ENCODE results near the gene NRIP2.
A peak's percentile ranks its signal among the peaks of the same experiment; 100 is the strongest.
"Not testable (repeated sequence)": the region's sequence is repeated elsewhere in the genome, so short reads cannot be mapped to it uniquely, and the experiment has no call there.

The NRIP2 gene

GRCh38 chr12:2834581-2835491, at the start of gene NRIP2:
TSS of gene NRIP2 (minus strand) at chr12:2835035. CDS start at chr12:2834983, 52 bp downstream.
- DNase-seq: no peak

DNA sequence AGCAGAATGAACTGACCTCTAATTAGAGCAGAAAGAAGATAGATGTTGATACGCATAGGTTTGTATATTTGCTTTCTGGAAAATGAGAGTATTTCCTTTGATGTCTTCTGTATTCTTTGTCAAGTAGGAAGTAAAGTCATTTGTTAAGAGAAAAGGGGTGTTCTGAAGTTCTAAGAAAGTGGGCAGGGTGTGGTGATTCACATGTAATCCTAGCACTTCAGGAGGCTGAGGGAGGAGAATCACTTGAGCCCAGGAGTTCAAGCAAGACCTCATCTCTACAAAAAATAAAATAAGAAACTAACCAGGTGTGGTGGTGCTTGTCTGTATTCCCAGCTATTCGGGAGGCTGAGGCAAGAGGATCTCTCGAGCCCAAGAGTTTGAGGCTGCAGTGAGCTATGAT, 45.0 kb upstream of the NRIP2 start:
- no peak for DNase-seq

DNA sequence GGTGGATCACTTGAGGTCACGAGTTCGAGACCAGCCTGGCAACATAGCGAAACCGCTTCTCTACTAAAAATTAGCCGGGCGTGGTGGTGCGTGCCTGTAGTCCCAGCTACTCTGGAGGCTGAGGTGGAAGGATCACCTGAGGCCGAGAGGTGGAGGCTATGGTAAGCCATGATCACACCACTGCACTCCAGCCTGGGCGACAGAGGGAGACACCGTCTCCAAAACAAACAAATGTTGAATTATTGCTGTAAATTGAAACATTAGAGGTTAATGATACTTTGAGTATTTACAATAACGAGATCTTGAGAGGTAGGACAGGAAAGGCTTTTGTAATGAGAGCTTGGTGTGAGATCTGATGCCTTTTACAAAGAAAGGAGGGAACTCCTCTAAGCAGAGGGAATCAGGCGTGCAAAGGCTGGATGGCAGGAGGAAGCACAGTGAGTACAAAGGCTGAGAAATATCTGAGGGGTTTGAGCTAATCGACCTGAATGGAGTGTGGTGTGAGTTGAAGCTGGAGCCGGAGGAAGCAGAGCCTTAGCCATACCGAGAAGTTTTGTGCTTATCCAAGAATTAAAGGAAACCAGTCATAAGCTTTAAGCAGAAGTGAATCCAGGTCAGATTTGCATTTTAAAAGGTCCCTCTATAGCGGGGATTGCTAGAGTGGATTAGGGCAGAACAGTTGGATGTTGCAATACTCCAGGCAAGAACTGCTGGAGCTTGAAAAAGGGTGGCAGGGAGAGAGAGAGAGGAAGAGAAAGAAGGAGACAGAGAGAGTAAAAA, 43.3 kb upstream of the NRIP2 start:
- DNase-seq: no peak

GRCh38 chr12:2877047-2877952, 42.5 kb upstream of the NRIP2 start, which contains the start of the genes FOXM1 and RHNO1:
TSS of gene FOXM1 (minus strand) at chr12:2877174. CDS start at chr12:2874478, 2,696 bp downstream.
TSS of gene RHNO1 (plus strand) at chr12:2877223. CDS start at chr12:2885367, 8,144 bp downstream.
- DNase-seq: peak; percentile 83

DNA sequence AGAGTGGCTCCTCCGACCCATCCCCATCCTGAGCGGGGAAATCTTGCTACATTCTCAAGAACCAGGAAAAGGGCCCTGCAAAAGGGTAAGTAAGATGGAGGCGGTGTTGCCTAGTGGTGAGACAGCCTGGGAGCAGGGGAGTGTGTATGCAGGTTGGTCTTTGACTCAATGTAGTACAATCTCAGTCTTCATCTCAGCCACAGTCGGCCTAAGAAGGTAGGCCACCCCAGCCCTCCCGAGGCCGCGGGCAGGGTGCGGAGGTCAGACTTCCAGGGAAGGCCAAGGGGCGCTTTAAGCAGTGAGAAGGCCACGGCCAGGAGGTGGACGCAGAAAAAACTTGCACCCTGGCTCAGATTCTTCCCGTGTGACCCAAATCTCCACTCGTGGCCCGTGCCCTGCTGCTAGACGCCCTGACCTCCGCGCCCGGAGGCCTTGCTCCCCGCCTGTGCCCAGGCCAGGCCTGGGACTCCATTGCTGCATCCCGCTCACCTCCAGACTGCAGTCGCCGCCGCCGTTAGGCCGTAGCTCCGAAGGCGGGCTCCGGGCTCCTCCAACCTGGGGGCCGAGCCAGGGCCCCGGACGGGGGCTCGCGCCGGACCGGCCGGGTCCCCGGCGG, 41.7 kb upstream of the NRIP2 start:
- DNase-seq: no peak

DNA sequence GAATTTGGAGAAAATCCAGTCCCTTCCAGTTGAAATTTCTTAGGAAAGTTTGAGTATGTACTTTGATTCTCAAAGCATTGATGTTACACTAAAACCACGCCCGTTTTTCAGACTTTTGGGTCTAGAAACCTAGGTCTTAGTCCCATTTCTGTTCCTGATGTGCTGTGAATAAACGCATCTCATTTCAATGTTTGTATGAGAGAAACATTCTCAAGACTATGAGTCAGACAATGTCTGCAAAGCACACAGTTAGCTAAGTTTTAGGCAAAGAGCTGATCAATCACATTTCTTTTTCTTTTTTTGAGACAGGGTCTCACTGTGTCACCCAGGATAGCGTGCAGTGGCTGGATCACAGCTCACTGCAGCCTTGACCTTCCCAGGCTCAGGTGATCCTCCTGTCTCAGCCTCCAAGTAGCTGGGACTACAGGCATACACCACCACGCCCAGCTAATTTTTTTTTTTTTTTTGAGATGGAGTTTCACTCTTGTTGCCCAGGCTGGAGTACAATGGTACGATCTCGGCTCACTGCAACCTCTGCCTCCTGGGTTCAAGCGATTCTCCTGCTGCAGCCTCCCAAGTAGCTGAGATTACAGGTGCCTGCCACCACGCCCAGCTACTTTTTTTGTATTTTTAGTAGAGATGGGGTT, 34.3 kb upstream of the NRIP2 start:
- not testable (repeated sequence) for DNase-seq

GRCh38 chr12:2864198-2864597, 29.4 kb upstream of the NRIP2 start:
- DNase-seq: no peak

DNA sequence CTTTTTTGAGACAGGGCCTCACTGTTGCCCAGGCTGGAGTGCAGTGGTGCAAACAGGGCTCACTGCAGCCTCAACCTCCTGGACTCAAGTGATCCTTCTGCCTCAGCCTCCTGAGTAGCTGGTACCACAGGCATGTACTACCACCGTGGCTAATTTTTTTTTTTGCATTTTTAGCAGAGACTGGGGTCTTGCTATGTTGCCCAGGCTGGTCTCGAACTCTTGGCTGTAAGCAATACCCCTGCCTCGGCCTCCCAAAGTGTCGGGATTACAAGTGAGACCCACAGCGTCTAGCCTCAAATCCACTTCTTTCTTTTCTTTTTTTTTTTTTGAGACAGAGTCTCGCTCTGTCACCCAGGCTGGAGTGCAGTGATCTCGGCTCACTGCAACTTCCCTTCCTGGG, 28.6 kb upstream of the NRIP2 start:
- DNase-seq: not testable (repeated sequence)

GRCh38 chr12:2862876-2863275, 28.0 kb upstream of the NRIP2 start:
- no peak for DNase-seq

- DNase-seq: no peak
Measured at GRCh38 chr12:2860170-2860569, 25.3 kb upstream of the NRIP2 start.

- no peak for DNase-seq
Measured at GRCh38 chr12:2858944-2859421, 24.1 kb upstream of the NRIP2 start.

GRCh38 chr12:2858334-2858733, 23.5 kb upstream of the NRIP2 start:
- no peak for DNase-seq

DNA sequence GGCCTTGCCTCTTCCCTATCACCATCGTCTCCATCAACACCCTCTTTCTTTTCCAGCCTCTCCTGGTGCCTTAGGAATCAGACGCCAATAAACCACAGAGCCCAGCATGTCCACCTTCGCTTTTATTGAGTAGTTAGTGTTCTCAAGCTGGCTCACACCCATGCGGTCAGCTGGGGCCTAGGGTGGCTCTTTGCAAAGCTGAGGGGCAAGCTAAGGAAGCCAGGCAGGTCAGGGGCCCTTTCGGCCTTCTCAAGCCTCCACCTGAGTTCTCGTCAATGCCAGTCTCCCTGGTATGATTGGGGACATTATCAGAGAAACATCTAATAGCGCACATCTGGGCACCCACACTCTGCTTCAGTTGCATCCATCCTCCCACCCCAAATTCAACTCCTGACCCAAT, 22.7 kb upstream of the NRIP2 start:
- DNase-seq: no peak

- no peak for DNase-seq
Measured at GRCh38 chr12:2857021-2857431, 22.2 kb upstream of the NRIP2 start, which contains the start of gene TEX52. TSS of gene TEX52 (minus strand) at chr12:2857039. CDS start at chr12:2857026, 13 bp downstream.

DNA sequence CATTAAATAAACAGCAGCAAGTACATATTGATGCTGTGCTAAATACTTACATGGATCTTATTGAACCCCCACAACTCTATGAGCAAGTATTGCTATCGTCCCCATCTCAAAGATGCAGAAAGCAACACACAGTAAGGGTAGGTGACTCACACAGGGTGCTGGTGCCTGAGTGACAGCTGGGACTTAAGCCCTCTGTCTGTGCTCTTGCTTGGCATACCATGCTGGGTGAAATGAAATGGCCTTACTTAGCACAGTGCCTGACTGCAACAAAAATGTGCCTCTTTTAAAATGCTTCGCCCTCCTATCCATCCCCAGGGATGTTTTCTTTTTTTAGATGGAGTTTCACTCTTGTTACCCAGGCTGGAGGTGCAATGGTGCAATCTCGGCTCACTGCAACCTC, 21.2 kb upstream of the NRIP2 start:
- no peak for DNase-seq

GRCh38 chr12:2855546-2855945, 20.7 kb upstream of the NRIP2 start:
- no peak for DNase-seq

DNA sequence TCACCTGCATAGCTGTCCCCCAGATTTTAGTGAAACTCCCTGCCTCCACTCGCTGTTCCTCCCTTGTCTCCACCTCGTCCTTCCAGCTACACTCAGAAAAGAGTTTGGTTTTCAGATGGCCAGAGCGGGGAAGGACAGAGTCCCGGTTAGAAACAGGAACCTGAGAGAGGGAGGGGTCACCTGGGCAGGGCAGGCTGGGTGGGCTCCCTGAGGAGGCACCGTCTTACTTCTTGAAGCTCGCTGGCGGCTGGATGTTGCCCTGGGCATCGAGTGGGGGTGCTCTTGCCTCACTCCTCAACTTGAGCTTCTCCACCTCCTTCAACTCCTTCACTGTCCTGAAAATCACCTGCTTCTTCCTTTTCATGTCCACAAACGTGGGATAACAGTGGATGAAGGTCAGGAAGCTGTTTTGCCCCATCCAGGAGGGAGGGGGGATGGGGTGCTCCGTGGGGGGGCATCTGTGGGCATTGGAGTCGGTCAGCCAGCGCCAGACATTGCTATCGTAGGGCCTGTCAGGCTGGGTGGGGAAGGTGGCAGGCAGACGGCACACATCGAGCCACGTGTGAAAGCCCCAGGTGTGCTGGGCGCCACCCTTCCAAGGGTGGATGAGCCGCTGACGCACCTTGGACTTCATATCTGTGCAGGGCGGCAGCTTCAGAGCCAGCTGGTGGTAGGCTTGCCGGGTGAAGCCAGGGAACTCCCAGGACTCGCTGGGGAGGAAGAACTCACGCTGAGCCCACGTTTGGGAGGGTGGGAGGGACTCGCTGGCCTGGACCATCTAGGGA, 20.0 kb upstream of the NRIP2 start:
- DNase-seq: no peak

- peak; percentile 46 for DNase-seq
Measured at GRCh38 chr12:2853626-2854025, 18.8 kb upstream of the NRIP2 start.

GRCh38 chr12:2851931-2852330, 17.1 kb upstream of the NRIP2 start:
- no peak for DNase-seq

GRCh38 chr12:2845280-2845679, 10.4 kb upstream of the NRIP2 start:
- no peak for DNase-seq

- DNase-seq: no peak
Measured at GRCh38 chr12:2844786-2845185, 10.0 kb upstream of the NRIP2 start.

All from activated CD8-positive, alpha-beta memory T cell treated with anti-CD3 and anti-CD28 coated beads, Interleukin-2, amount 50 U/mL, for 4 hours (primary cell).